Chondrocyte (in vitro differentiated cells): ENCODE results near the gene RHPN2. TPM values are rescaled to one million over a fixed set of nuclear protein-coding genes. Genes with fewer than 3 reads are reported as not detected.

ENCODE experiments used
- DNase-seq: peaks from one replicate; pipeline ENCODE4 v3.0.0; 2021; ENCODE audit warnings: mixed read lengths, low spot score
- H3K27ac Mint-ChIP-seq: one replicate; pipeline ENCODE4 v1.8.0; 2021; ENCODE audit warnings: mild to moderate bottlenecking, moderate library complexity, mixed read lengths; ENCODE audit not compliant: unreplicated experiment
- H3K27me3 Mint-ChIP-seq: 2 replicates; pipeline ENCODE4 v1.8.0; 2021; ENCODE audit warnings: low read depth, mixed read lengths
- H3K36me3 Mint-ChIP-seq: 2 replicates; pipeline ENCODE4 v1.8.0; 2021; ENCODE audit warnings: low read depth, mixed read lengths
- H3K4me1 Mint-ChIP-seq: 2 replicates; pipeline ENCODE4 v1.8.0; 2021; ENCODE audit warnings: low read depth, mild to moderate bottlenecking, mixed read lengths
- H3K4me3 Mint-ChIP-seq: one replicate; pipeline ENCODE4 v1.8.0; 2021; ENCODE audit warnings: mild to moderate bottlenecking, moderate library complexity, mixed read lengths; ENCODE audit not compliant: unreplicated experiment
- H3K9me3 Mint-ChIP-seq: 2 replicates; pipeline ENCODE4 v1.8.0; 2021; ENCODE audit warnings: low read depth, mixed read lengths
- CTCF ChIP-seq: fragments of 200-600 bp; sonication (generic); IDR thresholded peaks from 2 replicates; pipeline ENCODE4 v1.5.0; 2021; ENCODE audit warnings: antibody characterized with exemption, mild to moderate bottlenecking, moderate library complexity
- total RNA-seq: library from RNA; stranded (reverse); gene quantifications from 3 replicates; pipeline ENCODE4 v1.2.1, GENCODE V29; 2021

The RHPN2 gene
- total RNA-seq, 1 donor from 2014 or later, result 8.5 TPM

GRCh38 chr19:33060586-33060985 lies 4.1 kb downstream of the RHPN2 start:
- no peak for DNase-seq
- Mint-ChIP-seq H3K4me3 (no peak overlapping the region), H3K27me3 (no peaks in the 10 kb centered on the region), H3K36me3 (no peaks in the 10 kb centered on the region), H3K27ac (no peak overlapping the region), H3K4me1 (peaks cover 11% of the 10 kb centered on the region), H3K9me3 (no peaks in the 10 kb centered on the region)
- no peak for TF ChIP-seq CTCF

GRCh38 chr19:33055718-33056117 lies 9.0 kb downstream of the RHPN2 start:
- TF ChIP-seq CTCF, result no peak
- Mint-ChIP-seq H3K4me3 (no peak overlapping the region), H3K27ac (no peak overlapping the region), H3K9me3 (no peaks in the 10 kb centered on the region), H3K36me3 (no peaks in the 10 kb centered on the region), H3K27me3 (no peaks in the 10 kb centered on the region), H3K4me1 (no peaks in the 10 kb centered on the region)
- DNase-seq, result no peak

- no peaks in the 10 kb centered on the region for H3K36me3 Mint-ChIP-seq
- H3K4me3 Mint-ChIP-seq, result no peak overlapping the region
- H3K27me3 Mint-ChIP-seq, result no peaks in the 10 kb centered on the region
- no peak for TF ChIP-seq CTCF
- no peak overlapping the region for H3K27ac Mint-ChIP-seq
- DNase-seq, result no peak
- H3K9me3 Mint-ChIP-seq, result no peaks in the 10 kb centered on the region
- H3K4me1 Mint-ChIP-seq, result no peaks in the 10 kb centered on the region
Measured at GRCh38 chr19:33054623-33055022, 10.1 kb downstream of the RHPN2 start.

GRCh38 chr19:33052352-33052972 lies 12.2 kb downstream of the RHPN2 start:
- Mint-ChIP-seq H3K27ac (no peak overlapping the region), H3K4me1 (no peaks in the 10 kb centered on the region), H3K4me3 (no peak overlapping the region), H3K27me3 (no peaks in the 10 kb centered on the region), H3K9me3 (no peaks in the 10 kb centered on the region), H3K36me3 (no peaks in the 10 kb centered on the region)
- no peak for TF ChIP-seq CTCF
- no peak for DNase-seq

GRCh38 chr19:33050110-33050509 lies 14.6 kb downstream of the RHPN2 start:
- DNase-seq, result no peak
- Mint-ChIP-seq H3K36me3 (no peaks in the 10 kb centered on the region), H3K4me3 (no peak overlapping the region), H3K4me1 (no peaks in the 10 kb centered on the region), H3K9me3 (no peaks in the 10 kb centered on the region), H3K27ac (no peak overlapping the region), H3K27me3 (no peaks in the 10 kb centered on the region)
- TF ChIP-seq CTCF, result no peak
